RWPE2 (cell line): ENCODE results near the gene RAP1GAP.

Source experiments
- ATAC-seq: fragments of 200-7000 bp; cut with Tn5 transposase; 3 replicates; pipeline ENCODE4 v1.9.1; 2021; ENCODE audit warnings: low read depth
- DNase-seq: peaks from one replicate; pipeline ENCODE4 v3.0.0-alpha.2; 2020; ENCODE audit warnings: low spot score
- H3K27ac ChIP-seq: fragments of 450-650 bp; 2 replicates; pipeline ENCODE4 v1.5.1; 2017; ENCODE audit warnings: mild to moderate bottlenecking; ENCODE audit not compliant: poor library complexity, severe bottlenecking
- H3K27me3 ChIP-seq: fragments of 250-450 bp; sonication (Bioruptor Pico); 2 replicates; pipeline ENCODE4 v1.5.1; 2021; ENCODE audit warnings: mild to moderate bottlenecking, moderate library complexity; ENCODE audit not compliant: insufficient read depth, poor library complexity, severe bottlenecking
- H3K36me3 ChIP-seq: fragments of 250-450 bp; sonication (Bioruptor Pico); 2 replicates; pipeline ENCODE4 v1.5.1; 2020; ENCODE audit warnings: low read depth, mild to moderate bottlenecking, moderate library complexity
- H3K4me1 ChIP-seq: fragments of 250-450 bp; sonication (Bioruptor Pico); 2 replicates; pipeline ENCODE4 v1.5.1; 2021; ENCODE audit warnings: mild to moderate bottlenecking, moderate library complexity; ENCODE audit not compliant: insufficient read depth, poor library complexity, severe bottlenecking
- H3K4me3 ChIP-seq: fragments of 250-450 bp; sonication (Bioruptor Pico); 2 replicates; pipeline ENCODE4 v1.5.1; 2021; ENCODE audit warnings: mild to moderate bottlenecking, moderate library complexity; ENCODE audit not compliant: severe bottlenecking
- H3K9me3 ChIP-seq: fragments of 250-450 bp; sonication (Bioruptor Pico); 2 replicates; pipeline ENCODE4 v1.5.1; 2021; ENCODE audit warnings: mild to moderate bottlenecking, moderate library complexity; ENCODE audit not compliant: severe bottlenecking
- TF ChIP-seq, protein P1 (sequence below): fragments of 450-650 bp; IDR thresholded peaks from one replicate; pipeline ENCODE4 v1.5.1; 2017; ENCODE audit warnings: mild to moderate bottlenecking, moderate library complexity; ENCODE audit not compliant: poor library complexity, severe bottlenecking

RAP1GAP gene

DNA sequence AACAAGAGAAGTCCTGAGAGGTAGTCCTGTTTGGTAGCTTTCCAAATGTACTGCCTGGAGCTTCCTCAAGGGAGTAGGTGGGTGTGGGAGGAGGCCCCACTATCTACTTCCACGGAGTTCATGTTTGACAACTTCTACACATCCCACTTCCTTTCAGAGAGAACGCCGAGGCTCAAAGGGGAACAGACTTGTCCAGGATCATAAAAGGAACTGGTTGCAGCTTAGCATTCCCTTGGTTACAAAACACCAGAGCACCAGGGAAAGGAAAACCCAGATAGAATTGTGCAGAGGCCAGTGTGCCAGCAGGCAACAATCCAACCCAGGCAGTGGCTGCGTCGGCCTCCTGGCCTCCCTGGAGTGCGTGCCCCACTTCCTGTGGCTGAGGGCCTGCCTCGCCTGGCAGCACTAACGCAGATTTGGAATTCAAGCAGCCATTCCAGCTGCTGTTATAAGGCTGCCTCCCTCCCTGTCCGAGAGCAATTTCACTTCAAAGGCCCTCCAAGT lies 4.2 kb upstream of the RAP1GAP start:
- Histone ChIP-seq H3K9me3 (no peaks in the 10 kb centered on the region), H3K27ac (no peak overlapping the region), H3K36me3 (no peaks in the 10 kb centered on the region; the same call in 1 of the 2 replicates), H3K4me1 (no peaks in the 10 kb centered on the region), H3K27me3 (peaks cover 15% of the 10 kb centered on the region), H3K4me3 (no peak overlapping the region)
- TF ChIP-seq, protein P1, sequence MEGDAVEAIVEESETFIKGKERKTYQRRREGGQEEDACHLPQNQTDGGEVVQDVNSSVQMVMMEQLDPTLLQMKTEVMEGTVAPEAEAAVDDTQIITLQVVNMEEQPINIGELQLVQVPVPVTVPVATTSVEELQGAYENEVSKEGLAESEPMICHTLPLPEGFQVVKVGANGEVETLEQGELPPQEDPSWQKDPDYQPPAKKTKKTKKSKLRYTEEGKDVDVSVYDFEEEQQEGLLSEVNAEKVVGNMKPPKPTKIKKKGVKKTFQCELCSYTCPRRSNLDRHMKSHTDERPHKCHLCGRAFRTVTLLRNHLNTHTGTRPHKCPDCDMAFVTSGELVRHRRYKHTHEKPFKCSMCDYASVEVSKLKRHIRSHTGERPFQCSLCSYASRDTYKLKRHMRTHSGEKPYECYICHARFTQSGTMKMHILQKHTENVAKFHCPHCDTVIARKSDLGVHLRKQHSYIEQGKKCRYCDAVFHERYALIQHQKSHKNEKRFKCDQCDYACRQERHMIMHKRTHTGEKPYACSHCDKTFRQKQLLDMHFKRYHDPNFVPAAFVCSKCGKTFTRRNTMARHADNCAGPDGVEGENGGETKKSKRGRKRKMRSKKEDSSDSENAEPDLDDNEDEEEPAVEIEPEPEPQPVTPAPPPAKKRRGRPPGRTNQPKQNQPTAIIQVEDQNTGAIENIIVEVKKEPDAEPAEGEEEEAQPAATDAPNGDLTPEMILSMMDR: no peak
- no peak for DNase-seq
- ATAC-seq: 0 out of 3 replicates have a peak, but pooled peaks have one; percentile 4

DNA sequence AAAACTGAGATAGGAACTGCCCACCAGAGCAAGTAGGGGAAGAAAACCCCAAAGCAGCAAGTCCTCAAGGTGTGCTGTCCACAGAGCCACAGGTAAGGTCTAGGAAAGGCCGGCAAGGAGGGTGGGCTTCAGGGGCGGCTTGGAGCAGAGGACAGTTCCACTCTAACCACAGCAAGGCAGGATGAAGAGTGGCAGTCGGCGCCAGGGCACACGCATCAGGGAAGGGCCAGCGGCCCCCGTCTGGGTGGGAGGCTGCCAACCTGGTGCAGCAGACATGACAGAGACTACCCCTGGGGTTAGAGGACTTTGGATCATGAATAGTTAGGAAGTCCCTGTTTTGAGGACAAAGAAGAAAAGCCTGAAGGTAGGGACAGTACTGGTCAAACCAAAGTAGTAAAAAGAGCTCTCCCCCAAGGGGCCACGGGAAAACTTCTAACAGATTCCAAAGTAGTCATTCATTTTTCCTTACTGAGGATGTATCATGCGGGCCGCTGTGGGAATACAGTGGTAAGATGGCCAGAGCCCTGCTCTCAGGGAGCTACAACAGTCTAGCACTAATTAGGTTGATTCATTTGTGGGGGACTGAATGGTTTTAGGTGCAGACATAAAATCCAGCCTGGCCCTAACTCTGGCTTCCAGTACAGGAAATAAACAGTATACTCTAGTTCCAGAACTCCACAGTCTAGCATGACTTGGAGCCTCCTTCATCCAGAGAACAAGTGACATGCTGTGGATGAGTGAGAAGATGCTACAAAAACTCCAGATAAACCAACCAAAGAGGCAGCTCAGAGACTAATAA lies 3.5 kb upstream of the RAP1GAP start:
- H3K9me3 ChIP-seq: no peaks in the 10 kb centered on the region
- ATAC-seq: no peak
- no peak overlapping the region for H3K27ac ChIP-seq

DNA sequence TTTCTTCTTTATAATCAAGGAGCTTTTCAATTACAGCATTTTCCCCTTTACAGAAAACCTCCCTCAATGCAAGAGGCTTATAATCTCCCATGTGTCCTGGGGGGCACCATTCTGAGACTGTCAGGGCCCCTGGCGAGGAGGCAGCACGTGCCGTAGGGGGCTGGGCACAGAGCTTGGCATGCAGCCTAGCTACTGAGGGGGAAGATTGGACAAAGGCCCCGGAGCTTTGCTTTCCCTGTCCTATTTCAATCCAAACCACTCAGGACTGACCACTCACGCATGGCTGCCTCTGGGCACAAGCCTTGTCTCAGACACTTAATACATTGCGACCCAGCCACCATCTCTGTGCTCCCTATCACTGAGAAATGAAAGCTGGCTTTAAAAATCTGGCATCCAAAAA lies 2.8 kb upstream of the RAP1GAP start:
- H3K4me3 ChIP-seq: no peak overlapping the region
- TF ChIP-seq, protein P1: no peak
- no peaks in the 10 kb centered on the region for H3K36me3 ChIP-seq
- ATAC-seq (no peak), DNase-seq (no peak)
- H3K27ac ChIP-seq: no peak overlapping the region
- H3K4me1 ChIP-seq: no peaks in the 10 kb centered on the region
- peaks cover 17% of the 10 kb centered on the region for H3K27me3 ChIP-seq
- H3K9me3 ChIP-seq: no peaks in the 10 kb centered on the region

More for the DNA sequence above, 3.5 kb upstream of the RAP1GAP start:
- Histone ChIP-seq H3K27me3 (peaks cover 17% of the 10 kb centered on the region), H3K4me1 (no peaks in the 10 kb centered on the region), H3K36me3 (no peaks in the 10 kb centered on the region; the same call in 1 of the 2 replicates), H3K4me3 (no peak overlapping the region)
- TF ChIP-seq, protein P1: no peak
- DNase-seq: no peak

DNA sequence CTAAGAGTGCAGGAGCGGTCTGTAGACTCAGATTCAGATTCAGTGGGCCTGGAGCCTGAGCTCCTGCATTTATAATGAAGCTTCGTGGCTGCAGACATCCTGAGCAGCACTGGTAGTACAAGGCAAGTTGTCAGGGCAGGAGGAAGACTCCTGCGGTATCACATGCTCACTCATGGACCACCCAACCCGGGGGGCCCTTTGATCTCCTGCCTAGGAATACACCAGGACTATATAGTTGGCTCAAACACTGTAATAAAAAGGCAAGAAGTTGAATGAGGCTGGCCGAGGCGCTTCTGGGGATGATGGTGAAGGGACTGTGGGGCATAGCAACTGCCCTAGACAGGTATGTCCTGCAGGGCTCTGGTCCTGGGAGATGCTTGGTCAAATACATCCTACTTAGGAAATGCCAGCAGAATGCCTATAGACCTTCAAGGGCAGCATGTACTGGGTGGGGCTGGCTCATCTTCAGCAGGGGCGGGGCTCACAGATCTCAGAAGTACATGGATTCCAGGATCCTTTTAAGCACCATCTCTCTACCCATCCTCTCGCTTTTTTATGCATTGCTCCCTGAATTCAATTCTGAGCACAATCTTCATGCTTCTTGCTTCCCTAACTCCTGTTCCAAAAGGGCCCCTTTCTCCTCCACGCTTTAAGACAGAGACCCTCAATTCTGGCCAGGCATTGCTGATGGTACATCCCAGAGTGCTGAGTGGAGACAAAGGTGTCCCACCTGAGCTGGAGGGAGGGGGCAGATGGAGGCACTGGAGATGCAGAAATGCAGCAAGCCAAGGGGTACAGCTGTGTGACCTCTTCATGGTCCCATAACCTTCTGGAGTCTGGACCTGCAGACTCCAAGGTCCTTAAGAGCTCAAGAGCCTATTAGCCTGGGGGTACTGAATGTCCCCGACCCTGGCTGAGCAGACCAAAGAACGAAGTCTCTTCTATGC lies 2.1 kb upstream of the RAP1GAP start:
- H3K36me3 ChIP-seq: no peaks in the 10 kb centered on the region
- no peaks in the 10 kb centered on the region for H3K4me1 ChIP-seq
- H3K27ac ChIP-seq: no peak overlapping the region
- no peaks in the 10 kb centered on the region for H3K9me3 ChIP-seq
- peaks cover 17% of the 10 kb centered on the region for H3K27me3 ChIP-seq
- no peak for DNase-seq
- no peak overlapping the region for H3K4me3 ChIP-seq
- ATAC-seq: peak; percentile 26; the same call in 2 of the 3 replicates
- TF ChIP-seq, protein P1: no peak
